Suppressor macrophage treated with lipopolysaccharide for 1 hour (primary cell): ENCODE measurements around the gene ACTMAP.
"Not testable (repeated sequence)": the region's sequence is repeated elsewhere in the genome, so short reads cannot be mapped to it uniquely, and the experiment has no call there.

Source experiments
- DNase-seq, 3 donors: peaks; one replicate each; pipeline ENCODE4 v3.0.0-alpha.2; 2020 to 2022

ACTMAP gene

DNA sequence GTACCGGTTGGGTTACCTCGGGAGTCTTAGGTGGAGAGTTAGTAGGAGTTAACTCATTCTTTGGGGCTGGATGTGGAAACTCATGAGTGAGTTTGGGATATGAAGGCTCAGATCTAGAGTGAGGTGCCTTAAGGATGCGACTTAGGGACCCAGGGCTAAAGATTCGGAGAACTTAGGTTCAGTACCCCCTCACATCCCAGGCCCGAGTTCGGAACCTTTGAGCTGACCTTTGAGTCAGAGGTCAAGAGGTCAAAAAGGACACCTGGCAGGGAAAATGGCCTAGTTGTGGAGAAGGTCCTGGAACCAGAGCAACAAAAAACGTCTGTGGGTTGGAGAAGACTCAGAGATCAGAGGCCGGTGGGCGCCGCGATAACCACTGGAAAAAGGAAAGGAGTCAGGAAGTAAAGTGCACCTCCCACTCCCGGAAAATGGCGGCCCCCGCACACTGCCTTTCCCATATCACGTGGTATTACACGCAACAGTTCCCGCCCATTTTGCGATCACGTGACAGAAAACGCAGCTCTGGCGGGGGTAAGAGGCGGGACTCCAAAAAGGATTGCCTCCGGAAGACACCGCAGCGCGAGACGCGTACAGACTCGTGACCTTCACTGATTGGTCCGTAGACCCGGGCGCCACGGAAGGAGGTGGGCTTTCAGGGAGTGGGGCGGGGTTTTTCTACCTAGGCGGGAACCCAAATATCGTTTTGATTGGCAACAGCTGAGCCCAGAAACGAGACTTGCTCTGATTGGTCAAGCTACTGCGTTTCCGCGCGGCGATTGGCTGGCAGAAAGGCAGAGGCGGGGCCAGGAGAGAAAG, at the start of gene ACTMAP:
ACTMAP (minus strand) TSS at position 420 of the 816 bp plus-strand sequence. CDS start 674 bp downstream, outside the sequence.
- DNase-seq, result peak; percentile 99 to 100 (median 100)

DNA sequence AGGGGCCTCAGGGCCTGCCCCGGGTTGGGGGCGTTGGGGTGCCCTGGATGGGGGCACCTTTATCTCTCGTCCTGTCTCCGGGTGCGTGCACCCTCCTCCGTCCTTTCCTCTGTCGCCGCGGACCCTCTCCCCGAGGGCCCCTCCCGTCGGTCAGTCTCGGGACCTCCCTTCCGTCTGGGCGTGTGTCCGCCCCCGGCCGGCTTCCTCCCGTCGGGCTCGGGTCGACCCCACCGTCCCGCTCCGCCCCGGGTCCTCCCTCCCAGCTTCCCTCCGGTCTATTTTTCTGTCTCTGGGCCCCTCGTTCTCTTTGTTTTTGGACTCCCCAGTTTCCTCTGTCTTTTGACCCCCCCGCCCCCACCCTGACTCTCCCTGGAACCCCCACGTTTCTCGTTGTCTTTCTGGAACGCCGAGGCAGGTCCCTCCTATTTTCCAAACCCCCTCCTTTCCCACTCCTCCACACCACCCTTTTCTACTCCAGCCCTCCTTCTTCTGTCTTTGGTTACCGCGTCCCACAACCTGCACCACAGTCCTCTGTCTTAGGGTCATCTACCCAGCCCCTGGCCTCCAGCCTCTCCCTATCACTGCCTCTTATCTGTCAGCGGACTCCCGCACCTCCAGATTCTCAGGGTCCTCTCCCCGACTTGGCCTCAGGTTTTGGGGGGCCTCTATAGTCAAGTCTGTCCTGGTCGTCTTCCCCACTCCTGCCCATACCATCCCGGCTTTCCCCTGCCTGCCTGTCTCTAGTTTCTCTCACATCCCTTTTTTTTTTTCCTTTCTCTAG, 49.5 kb upstream of the ACTMAP start:
- peak; percentile 67 to 87 (median 72) for DNase-seq

- peak; percentile 100 for DNase-seq
These were observed 48.6 kb upstream of the ACTMAP start, which contains the start of gene EGLN2 for GRCh38 chr19:40798683-40799557. Gene EGLN2, plus strand, starts transcription at chr19:40799191. Its CDS starts 1,382 bp downstream, at chr19:40800573.

- peak; percentile 40 to 68 (median 60) for DNase-seq
These were observed 47.8 kb upstream of the ACTMAP start for GRCh38 chr19:40797963-40798682.

DNA sequence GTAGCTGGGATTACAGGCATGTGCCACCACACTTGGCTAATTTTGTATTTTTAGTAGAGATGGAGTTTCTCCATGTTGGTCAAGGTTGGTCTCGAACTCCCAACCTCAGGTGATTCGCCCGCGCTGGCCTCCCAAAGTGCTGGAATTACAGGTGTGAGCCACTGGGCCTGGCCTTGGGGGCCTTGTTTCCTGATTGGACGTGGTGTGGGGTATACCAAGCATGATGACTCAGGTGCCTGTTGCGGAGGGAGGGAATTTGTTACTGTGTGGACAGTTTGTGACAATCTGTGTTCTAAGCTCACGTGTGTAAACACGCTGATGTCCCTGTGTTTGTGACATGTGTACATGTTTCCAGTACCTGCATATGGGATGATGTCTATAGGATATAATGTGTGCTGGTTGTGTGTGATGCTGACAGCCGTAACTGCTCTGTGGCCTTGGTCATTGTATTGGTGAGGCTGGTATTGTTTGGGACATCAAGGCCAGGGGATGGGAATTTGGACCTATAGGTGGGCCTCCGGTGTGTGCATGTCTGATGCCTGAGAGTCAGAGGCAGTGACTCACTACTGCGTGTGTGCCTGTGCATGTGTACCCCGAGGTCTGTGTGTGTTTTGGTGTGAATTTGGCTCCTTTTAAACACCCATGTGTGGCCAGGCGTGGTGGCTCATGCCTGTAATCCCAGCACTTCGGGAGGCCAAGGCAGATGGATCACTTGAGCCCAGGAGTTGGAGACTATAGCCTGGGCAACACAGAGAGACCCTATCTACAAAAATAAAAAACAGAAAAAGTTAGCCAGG, 47.1 kb upstream of the ACTMAP start:
- DNase-seq, result no peak

DNA sequence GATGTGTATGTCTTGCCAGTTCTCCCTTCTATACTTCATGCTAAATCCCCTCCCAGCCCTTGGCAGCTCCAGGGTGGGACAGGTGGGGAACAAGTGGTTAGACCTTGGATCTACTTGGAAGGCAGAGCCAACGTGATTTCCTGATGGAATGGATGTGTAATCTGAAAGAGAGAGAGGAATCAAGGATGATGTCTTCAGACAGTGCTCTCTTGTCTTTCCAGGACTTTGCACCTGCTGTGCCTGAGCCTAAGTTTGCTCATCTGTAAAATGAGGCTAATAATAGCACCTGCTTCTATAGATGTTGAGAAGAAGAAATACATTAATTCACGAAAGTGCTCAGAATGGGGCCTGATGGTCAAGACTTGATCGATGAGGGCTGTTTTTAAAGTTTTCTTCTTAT, 41.7 kb upstream of the ACTMAP start:
- DNase-seq, result no peak

GRCh38 chr19:40791349-40791748, 41.1 kb upstream of the ACTMAP start:
- DNase-seq, result no peak

GRCh38 chr19:40786060-40787037, 36.1 kb upstream of the ACTMAP start:
- no peak for DNase-seq

- no peak for DNase-seq
These were observed 35.2 kb upstream of the ACTMAP start for GRCh38 chr19:40785526-40785925.

DNA sequence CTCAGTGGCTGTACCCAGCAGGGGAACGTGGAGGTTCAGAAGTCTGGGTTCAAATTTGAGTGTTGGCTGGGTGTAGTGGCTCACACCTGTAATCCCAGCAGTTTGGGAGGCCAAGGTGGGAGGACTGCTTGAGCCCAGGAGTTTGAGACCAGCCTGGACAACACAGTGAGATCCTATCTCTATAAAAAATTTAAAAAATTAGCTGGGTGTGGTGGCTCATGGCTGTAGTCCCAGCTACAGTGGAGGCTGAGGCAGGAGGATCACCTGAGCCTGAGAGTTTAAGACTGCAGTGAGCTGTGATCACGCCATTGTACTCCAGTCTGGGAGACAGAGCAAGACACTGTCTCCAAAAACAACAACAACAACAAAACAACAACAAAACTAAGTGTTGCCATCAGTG, 33.9 kb upstream of the ACTMAP start:
- DNase-seq, result not testable (repeated sequence)

- no peak for DNase-seq
These were observed 33.4 kb upstream of the ACTMAP start for GRCh38 chr19:40783711-40784110.

- no peak for DNase-seq
These were observed 30.9 kb upstream of the ACTMAP start for GRCh38 chr19:40781140-40781539.

DNA sequence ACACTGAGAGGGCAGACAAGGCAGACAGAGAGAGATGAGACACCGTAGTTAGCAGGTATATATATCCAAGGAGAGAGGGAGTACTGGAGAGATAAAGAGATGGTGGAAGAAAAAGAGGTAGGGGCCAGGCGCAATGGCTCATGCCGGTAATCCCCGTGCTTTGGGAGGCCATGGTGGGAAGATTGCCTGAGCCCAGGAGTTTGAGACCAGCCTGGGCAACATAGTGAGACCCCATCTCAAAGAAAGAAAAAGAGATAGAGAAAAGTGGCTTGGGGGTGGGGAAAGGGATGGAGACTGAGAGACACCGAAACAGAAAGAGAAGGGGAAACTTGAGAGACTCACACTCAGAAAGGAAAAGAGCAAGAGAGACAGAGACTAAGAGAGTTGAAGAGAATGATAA, 30.3 kb upstream of the ACTMAP start:
- DNase-seq, result no peak

GRCh38 chr19:40778706-40779284, 28.5 kb upstream of the ACTMAP start:
- peak; percentile 62 to 73 (median 64) for DNase-seq

- peak; percentile 100 for DNase-seq
These were observed 27.8 kb upstream of the ACTMAP start, which contains the start of gene RAB4B for GRCh38 chr19:40777937-40778705. Gene RAB4B, plus strand, starts transcription at chr19:40778247. Its CDS starts 129 bp downstream, at chr19:40778376.

DNA sequence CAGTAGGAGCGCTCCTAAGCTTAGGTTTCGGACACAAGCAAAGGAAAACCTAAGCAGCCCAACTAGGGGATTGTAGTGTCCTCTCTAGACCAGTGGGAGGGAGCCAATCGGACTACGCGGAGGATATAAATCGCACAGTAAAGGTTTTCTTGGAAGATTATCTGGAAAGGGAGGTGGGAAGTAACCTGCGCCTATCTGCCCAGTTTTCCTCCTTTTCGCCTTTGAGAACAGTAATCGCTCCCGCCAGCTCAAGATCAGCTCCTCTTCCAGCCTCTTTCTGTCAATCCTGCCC, 27.3 kb upstream of the ACTMAP start:
- no peak for DNase-seq

DNA sequence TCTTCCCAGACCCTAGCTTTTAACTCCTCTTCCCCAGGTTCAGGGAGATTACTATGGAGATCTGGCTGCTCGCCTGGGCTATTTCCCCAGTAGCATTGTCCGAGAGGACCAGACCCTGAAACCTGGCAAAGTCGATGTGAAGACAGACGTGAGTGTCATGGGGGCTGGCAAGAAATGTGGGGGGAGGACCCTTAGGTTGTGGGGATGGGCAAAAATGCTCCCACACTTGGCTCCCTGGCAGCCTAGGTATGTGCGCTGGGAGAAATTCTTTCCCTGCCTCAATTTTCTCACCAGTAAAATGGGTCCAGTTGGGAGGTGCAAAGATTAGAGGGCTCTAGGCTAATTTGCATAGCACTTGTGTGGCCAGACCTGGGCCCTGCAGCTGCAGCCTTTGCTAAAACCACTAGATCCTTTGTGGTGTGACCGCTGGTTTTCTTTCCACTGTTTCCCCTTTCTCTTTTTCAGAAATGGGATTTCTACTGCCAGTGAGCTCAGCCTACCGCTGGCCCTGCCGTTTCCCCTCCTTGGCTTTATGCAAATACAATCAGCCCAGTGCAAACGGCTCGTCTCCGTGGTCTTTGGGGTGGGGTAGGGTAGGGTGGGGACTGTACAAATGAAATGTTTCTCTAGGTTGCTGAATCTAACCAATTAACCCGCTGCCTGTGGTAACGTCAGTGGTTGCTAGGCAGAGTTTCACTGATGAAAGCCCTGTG, 26.8 kb upstream of the ACTMAP start:
- DNase-seq, result peak; percentile 93 to 97 (median 95)

DNA sequence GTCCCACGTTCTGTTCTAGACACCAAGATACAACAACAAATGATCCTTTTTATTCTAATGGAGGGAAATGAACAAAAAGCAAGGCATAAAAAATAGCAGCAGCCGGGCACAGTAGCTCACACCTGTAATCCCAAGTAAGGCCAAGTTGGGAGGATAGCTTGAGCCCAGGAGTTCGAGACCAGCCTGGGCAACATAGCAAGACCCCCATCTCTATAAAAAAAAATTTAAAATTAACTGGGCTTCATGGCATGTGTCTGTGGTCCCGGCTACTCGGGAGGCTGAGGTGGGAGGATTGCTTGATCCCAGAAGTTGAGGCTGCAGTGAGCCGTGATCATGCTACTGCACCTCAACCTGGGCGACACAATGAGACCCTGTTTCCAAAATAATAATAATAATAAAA, 26.1 kb upstream of the ACTMAP start:
- DNase-seq, result no peak
